SK-N-MC (cell line): ENCODE results near the gene ABAT.

Experiments used
- EZH2 ChIP-seq: fragments of 200-600 bp; sonication (generic); IDR thresholded peaks from one replicate; pipeline ENCODE4 v1.6.1; 2017; ENCODE audit warnings: antibody characterized with exemption
- POLR2AphosphoS5 ChIP-seq: IDR thresholded peaks from 2 replicates; pipeline ENCODE4 v1.6.1; 2012; ENCODE audit warnings: mild to moderate bottlenecking, low read depth, low read length, borderline replicate concordance

GRCh38 chr16:8626946-8627345, 47.5 kb upstream of the ABAT start:
- no peak for TF ChIP-seq POLR2AphosphoS5
- TF ChIP-seq EZH2 = no peak
